A549 (cell line): ENCODE data around the gene KRTAP12-1.

ENCODE experiments used
- CEBPB ChIP-seq, 2 experiments: fragments of >200 bp in 1 of 2; sonication (Bioruptor Twin) in 1 of 2; formaldehyde crosslinking in 1 of 2; IDR thresholded peaks; 2 replicates each; pipeline ENCODE4 v1.6.1; 2012 to 2016
- CTCF ChIP-seq: fragments of >200 bp; sonication (Bioruptor Twin); formaldehyde crosslinking; IDR thresholded peaks from 3 replicates; pipeline ENCODE4 v1.5.1; 2016
- EHMT2 ChIP-seq: fragments of 200-600 bp; sonication (generic); IDR thresholded peaks from 2 replicates; pipeline ENCODE4 v1.6.1; 2016; ENCODE audit warnings: antibody characterized with exemption, low read depth, mild to moderate bottlenecking, moderate library complexity
- ELK1 ChIP-seq: fragments of 150-350 bp; IDR thresholded peaks from 2 replicates; pipeline ENCODE4 v1.6.1; 2014; ENCODE audit warnings: low read depth, mild to moderate bottlenecking, low read length
- FOSL2 ChIP-seq, 2 experiments: fragments of 450-650 bp in 1 of 2; fragments of >200 bp in 1 of 2; sonication (Bioruptor Twin) in 1 of 2; formaldehyde crosslinking; IDR thresholded peaks; 2 replicates each; pipeline versions ENCODE4 v1.5.0 to v1.6.1; 2016 to 2020; ENCODE audit warnings: mild to moderate bottlenecking in 1 of 2, moderate library complexity in 1 of 2
- JUNB ChIP-seq: fragments of >200 bp; sonication (Bioruptor Twin); formaldehyde crosslinking; IDR thresholded peaks from 2 replicates; pipeline ENCODE4 v1.6.1; 2016
- KDM1A ChIP-seq: fragments of 200-600 bp; sonication (generic); IDR thresholded peaks from 2 replicates; pipeline ENCODE4 v1.6.1; 2016; ENCODE audit warnings: low read depth, mild to moderate bottlenecking
- MAX ChIP-seq: IDR thresholded peaks from 2 replicates; pipeline ENCODE4 v1.6.1; 2012
- NR3C1 ChIP-seq: fragments of >200 bp; sonication (Bioruptor Twin); formaldehyde crosslinking; IDR thresholded peaks from 3 replicates; pipeline ENCODE4 v1.6.1; 2017
- POLR2A ChIP-seq: IDR thresholded peaks from 2 replicates; pipeline ENCODE4 v1.6.1; 2012; ENCODE audit warnings: mild to moderate bottlenecking, low read length
- RCOR1 ChIP-seq: fragments of 150-350 bp; IDR thresholded peaks from 2 replicates; pipeline ENCODE4 v1.6.1; 2014; ENCODE audit warnings: antibody characterized with exemption, low read length, low read depth
- REST ChIP-seq: fragments of 200-600 bp; sonication (generic); IDR thresholded peaks from 2 replicates; pipeline ENCODE4 v1.6.1; 2016; ENCODE audit warnings: antibody characterized with exemption, mild to moderate bottlenecking, moderate library complexity
- USF2 ChIP-seq: fragments of 450-650 bp; IDR thresholded peaks from 2 replicates; pipeline ENCODE4 v1.6.1; 2014; ENCODE audit warnings: antibody characterized with exemption

GRCh38 chr21:44727757-44728156, 45.8 kb upstream of the KRTAP12-1 start:
- TF ChIP-seq POLR2A (no peak), MAX (no peak), CTCF (no peak), CEBPB (IDR thresholded peaks at IDR 0.05) (no peak), FOSL2 (IDR thresholded peaks at IDR 0.05) (no peak), FOSL2 (CRISPR knock-in tag; IDR thresholded peaks at IDR 0.05) (no peak), KDM1A (no peak), EHMT2 (no peak), RCOR1 (no peak), NR3C1 (no peak), USF2 (no peak), ELK1 (no peak), REST (no peak), JUNB (no peak)
